ENCODE measurements around the gene DKK3.

DKK3 gene

GRCh38 chr11:11966354-11966741 lies 42.1 kb downstream of the DKK3 start:
- no peak for DNase-seq

- DNase-seq, result no peak
Measured at GRCh38 chr11:11965656-11966353, 42.6 kb downstream of the DKK3 start.

- no peak for DNase-seq
Measured at GRCh38 chr11:11965192-11965591, 43.2 kb downstream of the DKK3 start.

DNA sequence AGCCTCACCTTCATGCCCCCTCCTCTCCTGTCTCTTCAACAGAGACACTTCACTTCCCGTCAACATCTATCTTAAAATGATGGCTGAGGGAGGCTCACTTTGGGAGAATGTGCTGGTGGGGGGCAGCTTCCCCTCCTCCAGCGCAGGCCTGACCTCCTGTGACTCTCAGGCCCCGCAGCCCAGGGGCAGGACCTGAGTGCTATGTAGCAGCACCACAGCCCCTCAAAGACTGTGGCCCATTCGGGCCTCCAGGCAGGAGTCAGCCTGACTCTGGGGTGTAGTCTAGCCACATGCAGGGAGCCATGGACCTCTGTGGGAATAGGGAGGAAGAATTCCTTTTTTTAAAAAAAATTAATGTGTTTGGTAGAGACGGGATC lies 43.7 kb downstream of the DKK3 start:
- no peak for DNase-seq

DNA sequence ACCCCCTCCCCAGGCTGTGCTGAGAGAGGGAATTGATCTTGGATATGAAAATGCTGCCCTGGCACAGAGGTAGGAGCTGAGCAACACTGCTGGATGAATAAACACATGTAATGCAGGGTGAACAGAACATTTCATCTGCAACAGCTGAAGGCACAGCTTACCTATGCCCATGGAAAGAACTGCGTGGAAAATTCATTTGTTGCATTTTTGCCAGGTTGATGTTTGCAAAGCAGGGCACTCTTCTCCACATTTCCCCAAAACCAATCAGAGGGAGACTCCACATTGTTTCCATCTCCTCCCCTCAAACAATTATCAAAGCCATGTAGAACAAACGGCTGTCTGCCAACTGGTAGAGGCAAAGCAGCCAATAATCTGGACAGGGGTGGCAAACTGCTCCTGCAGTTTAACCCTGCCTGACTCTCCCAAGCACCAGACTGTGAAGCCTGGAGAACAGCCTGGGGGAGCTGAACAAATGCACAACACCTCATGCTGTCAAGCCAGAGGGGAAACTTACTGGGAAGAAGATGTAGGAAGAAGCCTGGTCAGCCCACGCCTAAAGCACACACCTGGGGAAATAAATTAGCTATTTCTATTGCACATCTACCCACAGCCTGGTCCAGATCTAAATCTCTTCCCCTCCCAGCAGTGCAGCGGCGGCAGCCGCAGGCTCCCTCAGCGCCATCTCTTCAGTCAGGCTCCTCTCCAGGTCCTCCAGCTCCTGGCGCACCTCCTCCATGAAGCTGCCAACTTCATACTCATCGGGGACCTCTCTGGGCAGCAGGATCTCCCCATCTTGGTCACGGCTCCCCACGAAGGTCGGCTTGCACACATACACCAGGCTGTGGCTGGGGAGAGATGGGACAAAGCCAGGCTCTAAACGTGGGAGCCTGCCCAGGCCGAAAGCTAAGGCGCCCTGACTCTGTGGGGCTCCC lies 44.3 kb downstream of the DKK3 start:
- peak; percentile 53 for DNase-seq

DNA sequence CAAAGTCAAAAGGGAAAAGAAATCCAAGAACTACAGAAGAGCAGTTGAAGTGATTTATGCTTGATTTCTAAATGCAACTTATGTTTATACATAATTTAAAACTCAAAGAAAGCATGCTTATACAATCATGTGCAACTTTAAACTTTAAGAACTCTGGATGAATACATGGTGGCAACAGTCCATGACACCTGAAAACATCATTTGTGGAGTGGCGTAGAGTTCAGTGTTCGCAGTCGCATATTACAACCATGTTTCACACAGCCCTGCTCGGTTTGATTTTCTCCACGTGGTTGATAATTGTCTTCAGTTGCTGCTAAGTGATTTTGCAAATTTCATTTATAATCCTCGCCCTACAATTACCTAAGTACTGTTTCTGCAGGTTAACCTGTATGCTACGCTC lies 45.4 kb downstream of the DKK3 start:
- no peak for DNase-seq

DNA sequence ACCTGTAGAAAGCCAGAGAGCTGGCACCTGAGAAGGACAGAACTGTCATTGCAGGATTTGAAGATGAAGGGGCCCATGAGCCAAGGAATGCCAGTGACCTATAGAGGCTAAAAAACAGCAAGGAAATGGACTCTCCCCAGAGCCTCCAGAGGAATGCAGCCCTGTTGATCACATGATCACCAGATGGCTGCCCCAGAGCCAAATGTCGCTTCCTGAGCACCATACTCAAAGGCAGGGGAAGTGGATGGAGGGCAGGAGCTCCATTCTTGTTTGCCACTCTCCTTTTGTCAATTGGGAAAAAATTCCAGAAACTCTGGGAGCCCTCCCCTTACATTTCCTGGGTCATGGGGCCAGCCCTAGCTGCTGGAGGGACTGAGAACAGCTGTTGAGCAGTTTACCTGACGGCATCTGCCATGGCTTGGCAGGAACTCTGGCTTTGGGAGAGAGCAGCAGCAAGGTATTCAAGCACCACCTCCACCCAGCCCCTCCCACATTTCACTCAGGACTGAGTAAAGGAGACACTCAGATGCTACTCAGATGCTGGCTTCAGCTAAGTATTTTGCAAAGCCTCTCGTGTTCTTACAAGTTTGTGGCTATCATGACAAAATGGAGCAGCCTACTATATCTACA lies 46.9 kb downstream of the DKK3 start:
- DNase-seq, result no peak

GRCh38 chr11:11960687-11961086 lies 47.7 kb downstream of the DKK3 start:
- DNase-seq, result no peak

DNA sequence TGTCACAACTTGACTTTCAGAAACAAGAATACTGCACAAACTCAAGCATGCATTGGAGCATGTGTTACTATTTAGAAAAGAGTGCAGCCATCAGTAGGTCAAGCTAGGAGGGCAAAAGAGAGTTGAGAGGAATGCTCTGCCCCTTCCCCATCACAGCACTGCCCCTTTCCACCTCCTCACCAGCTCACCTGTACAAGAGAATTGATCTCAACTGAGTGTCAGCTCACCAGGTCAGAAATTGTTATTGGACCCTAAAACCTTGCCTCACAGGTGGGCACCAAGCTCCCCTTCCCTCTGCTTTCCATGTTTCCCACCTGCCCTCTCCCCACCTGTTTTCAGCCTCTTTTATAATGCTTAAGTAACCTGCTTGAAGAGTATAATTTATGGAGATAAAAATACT lies 48.8 kb downstream of the DKK3 start:
- DNase-seq, result no peak

DNA sequence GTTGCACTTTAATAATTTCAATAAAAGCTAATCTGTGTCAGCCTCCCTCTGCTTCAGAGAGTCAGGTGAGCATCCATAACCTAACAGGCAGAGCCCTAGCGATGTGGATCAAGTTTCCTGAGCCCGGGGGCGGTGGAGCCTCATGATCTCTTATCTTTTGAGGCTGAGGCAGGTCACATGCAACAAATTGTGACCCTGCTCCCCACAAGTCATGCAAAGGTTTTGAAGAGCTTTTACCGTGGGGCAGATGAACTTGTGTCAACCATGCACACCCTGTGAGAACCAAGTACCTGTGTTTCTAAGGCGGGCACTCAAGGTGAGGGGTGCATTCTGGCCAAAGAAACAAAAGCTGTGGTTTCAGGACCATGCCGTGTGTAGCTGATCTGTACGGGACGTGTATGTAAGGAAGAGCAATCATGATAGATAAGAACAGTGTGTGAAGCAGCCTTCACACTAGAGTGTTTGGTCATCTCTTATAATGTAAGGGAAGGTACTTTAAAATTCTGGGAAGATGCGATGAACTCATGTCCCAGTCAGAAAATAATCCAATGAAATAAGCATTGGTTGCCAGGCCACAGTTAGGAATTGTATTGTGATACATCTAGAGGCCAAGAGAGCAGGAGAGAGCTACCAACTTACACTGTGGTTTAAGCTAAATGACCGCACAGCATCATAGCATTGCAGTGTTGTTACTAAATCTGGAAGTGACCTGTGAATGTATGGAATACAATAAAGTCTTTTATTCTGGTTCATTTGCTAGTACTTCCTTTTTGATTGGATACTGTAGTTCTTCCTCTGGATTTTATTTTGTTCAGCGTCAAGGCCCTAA lies 49.8 kb downstream of the DKK3 start:
- no peak for DNase-seq

DNA sequence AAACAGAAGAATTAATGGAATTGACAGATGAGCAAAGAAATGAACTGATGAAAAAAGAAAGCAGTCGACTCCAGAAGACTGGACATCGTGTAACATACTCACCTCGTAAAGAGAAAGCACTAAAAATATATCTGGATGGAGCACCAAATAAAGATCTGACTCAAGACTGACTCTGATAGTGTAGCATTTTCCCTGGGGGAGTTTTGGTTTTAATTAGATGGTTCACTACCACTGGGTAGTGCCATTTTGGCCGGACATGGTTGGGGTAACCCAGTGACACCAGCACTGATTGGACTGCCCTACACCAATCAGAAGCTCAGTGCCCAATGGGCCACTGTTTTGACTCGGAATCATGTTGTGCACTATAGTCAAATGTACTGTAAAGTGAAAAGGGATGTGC lies 52.4 kb downstream of the DKK3 start:
- no peak for DNase-seq

DNA sequence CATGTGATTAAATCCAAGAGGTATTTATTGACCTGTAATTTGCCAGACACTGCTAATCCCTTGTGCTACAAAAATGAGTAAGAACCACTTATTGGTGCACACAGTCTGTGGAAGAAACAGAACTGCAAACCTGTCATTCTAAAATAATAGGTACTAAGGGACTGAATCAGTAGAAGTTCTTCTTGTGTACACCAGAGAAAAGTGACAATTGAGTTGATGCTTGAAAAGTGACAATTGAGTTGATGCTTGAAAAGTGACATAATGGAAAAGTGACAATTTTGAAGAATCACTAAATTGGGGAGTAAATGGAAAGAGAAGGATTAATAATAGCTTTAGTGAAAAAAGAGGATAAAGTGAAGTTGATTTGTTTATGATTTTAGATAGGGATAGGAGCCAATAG lies 56.4 kb downstream of the DKK3 start:
- no peak for DNase-seq

DNA sequence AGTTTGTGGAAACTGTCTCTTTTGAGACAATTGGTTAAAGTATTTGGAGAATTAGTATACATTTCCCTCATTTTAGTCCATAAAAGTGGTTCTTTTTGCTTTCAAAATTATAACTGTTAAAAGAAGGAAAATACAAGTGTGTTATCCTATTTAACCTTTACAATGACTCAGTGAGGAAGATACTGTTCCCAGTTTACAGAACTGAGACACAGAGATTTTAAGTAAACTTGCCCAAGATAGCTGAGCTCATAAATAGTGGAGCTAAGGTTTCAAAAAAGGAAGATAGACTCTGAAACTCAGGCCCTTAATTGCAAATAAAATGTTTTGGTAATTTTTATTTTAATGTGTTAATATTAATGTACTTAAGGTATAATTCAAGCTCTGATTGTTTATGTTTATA lies 58.9 kb downstream of the DKK3 start:
- no peak for DNase-seq

- DNase-seq, result no peak
Measured at GRCh38 chr11:11948242-11948947, 60.0 kb downstream of the DKK3 start.

GRCh38 chr11:11947825-11948224 lies 60.6 kb downstream of the DKK3 start:
- DNase-seq, result no peak

DNA sequence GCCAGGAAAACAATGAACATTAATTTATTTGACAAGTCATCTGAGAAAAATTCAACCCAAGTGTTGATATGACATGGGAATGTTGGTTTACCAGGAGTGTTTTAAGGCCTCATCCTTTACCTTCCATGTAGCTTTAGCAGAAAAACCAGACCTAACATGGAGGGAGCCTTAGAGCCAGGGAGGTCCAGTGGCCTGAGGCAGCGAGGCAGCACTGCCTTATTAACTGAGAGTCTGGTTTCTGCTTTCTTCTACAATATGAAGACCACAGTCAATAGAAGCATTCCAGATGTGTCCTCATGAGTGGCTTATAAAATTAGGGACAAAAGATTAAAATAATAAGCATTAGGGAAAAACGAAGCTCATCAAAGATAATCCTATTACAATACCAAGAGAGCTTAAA lies 61.5 kb downstream of the DKK3 start:
- no peak for DNase-seq

DNA sequence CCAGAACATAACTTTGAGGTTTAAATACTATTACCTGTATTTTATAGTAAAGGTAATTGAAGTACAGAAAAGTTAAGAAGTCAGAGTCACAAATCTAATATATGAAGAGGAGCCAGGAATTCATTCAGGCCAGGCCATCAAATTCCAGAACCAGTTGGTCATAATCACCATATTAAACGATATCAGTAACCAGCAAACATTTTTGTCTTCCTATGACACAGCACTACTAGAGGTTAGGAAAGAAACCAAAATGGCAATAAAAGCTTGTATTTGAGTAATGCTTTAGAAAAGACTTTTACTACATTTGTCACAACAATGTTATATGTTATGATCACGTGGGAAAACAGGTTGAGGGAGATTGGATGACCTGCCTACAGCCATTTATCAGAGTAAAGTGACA lies 62.2 kb downstream of the DKK3 start:
- no peak for DNase-seq

- no peak for DNase-seq
Measured at GRCh38 chr11:11944444-11944843, 64.0 kb downstream of the DKK3 start.

DNA sequence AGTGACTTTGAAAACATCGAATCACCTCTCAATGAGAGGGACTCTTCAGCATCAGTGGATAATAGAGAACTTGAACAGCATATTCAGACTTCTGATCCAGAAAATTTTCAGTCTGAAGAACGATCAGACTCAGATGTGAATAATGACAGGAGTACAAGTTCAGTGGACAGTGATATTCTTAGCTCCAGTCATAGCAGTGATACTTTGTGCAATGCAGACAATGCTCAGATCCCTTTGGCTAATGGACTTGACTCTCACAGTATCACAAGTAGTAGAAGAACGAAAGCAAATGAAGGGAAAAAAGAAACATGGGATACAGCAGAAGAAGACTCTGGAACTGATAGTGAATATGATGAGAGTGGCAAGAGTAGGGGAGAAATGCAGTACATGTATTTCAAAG lies 65.8 kb downstream of the DKK3 start:
- no peak for DNase-seq

- no peak for DNase-seq
Measured at GRCh38 chr11:11940551-11940950, 67.9 kb downstream of the DKK3 start.

- DNase-seq, result no peak
Measured at GRCh38 chr11:11937957-11938356, 70.5 kb downstream of the DKK3 start.

- no peak for DNase-seq
Measured at GRCh38 chr11:11937433-11937832, 71.0 kb downstream of the DKK3 start.
